GM19372 (cell line): ENCODE measurements around the gene CASR.

Source experiments
- ATAC-seq: cut with Tn5 transposase; IDR thresholded peaks from one replicate; pipeline ENCODE4 v1.9.1; 2021; ENCODE audit warnings: mild to moderate bottlenecking, low read depth, moderate library complexity; ENCODE audit not compliant: unreplicated experiment

Gene CASR

DNA sequence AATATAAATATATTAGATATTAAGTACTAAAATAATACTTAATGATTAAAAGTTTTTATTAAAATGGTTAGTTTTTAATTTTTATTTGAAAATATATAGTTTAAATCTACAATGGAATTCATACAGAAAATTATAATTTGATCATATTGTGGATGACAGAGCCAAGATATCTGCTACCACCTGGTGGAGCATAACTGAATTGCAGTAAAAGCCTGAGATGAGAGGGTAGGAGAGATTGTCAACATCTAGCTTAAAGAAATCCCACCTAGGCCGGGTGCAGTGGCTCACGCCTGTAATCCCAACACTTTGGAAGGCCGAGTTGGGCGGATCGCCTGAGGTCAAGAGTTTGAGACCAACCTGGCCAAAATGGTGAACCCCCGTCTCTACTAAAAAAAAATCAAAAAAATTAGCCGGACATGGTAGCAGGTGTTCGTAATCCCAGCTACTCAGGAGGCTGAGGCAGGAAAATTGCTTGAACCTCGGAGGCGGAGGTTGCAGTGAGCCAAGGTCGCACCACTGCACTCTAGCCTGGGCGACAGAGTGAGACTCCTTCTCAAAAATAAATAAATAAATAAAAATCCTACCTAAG is 116.5 kb downstream of the CASR start:
- no peak for ATAC-seq

DNA sequence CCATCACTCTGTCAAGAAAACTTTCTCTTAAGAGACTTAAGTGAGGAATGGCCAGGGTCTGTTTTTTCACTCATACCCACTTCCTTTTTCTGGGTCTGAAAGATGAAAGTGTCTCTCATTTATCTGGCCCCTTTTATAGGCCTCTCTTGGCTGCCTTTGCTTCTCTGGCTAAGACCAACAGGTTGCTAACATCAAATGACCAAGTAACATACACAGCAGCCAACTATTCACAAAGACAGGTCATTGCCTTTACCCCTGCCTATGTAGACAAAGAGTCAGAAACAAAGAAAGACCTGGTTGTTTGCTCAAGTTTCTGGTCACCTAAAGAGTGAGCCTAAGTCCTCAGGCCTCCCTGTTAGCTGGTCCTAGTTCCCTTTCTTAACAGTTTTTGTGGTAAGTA is 117.6 kb downstream of the CASR start:
- no peak for ATAC-seq

DNA sequence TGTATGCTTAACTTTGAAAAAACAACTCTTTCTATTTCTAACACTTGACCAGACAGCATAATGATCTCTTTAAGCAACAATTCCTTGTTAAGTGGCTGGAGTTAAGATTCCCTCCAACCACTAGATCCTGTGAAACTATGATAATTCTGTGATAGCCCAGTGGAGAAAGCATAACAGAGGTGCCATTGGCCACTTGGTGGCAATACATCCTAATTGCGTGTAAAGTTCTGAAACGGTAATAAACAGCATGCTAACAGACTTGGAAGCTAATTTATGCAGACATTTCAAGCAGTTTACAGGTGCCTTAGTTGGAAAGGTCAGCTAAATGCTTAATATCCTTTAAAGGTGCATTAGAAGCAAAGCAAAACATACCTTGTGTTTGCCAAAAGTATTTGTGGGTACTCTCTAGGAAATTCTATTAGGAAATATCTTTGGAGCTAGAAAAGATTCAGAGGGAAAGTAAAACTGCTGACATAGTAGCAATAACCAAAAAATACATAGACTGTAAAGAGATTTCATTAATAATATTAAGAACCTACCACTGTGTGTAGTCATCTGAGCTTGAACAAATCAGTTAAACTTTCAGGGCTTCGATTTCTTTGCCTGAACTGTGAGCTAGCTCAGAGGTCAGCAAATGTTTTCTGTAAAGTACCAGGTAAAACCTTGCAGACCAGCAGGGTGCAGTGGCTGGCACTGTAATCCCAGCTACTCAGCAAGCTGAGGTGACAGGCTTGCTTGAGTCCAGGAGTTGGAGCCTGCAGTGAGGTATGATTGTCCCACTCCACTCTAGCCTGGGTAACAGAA is 122.6 kb downstream of the CASR start:
- no peak for ATAC-seq

DNA sequence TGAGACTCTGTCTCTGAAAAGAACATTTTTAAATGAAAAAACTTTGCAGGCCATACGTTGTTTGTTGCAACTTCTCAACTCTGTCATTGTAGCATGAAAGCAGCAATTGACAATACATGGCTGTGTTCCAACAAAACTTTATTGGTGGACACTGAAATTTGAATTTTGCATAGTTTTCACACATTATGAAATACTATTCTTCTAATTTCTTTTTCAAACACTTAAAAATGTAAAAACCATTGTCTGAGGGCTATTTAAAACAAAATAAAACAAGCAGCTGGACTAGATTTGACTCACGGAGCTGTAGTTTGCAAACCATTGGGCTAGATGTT is 123.1 kb downstream of the CASR start:
- ATAC-seq: no peak

DNA sequence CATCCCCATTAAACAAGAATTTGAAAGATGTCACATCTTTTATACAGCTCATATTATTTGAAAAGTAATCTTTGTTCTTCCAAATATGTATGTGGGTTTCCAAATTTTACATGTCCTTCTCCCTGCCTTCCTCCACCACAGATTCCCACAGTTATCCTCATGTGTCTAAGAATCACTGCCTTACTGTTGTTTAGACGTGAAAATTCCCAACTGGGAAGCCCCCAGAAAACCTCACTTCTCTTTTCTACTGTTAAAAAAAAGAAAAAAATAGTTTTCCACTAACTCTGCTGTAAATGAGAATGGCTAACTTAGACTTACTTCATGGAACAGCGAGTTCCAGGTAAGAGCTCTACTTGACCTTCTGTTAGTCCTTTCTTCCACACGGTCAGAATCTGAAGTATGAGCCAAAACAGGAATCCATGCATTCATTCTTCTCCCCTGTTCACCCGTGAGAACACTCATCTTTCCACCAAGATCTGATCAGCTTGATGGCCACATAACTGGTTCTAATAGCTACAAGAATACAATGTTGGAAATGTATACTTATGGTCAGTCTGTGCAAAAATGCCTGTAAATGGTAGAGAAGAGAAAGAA is 123.7 kb downstream of the CASR start:
- ATAC-seq: no peak

DNA sequence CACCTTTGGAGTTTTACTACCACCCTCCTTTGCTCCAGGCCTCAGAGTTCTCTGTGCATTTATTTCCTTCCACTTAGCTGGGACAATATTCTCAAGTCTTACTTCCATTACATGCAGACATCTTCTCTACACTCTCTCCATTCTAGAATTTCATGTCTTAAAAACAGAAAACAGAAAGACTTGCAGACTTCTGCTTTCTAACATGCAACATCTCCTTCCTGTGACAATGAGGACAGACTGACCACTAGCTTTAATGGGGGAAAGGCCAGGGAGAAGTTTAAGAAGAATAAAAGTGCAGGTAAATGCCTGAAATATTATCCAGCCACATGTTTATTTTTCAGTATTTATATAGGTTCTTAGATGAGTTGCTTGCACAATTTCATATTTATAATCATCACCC is 124.5 kb downstream of the CASR start:
- ATAC-seq: no peak

DNA sequence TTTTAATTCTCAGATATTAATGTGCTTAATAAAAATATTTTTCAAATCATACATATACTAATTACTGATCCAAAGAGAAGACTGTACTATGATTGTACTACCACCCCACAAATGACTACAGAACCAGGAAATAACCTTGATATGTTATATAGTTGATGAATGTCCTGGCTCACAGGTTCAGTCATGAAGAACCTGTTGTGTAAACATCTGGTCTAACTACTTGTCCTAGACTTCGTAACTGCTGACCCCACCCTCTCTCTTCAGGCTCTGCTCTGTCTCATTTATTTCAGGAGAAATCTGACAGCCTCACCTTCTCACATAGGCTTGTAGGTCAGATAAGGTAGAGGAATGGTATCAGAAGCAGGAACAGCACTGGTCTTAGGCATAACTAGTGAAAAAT is 126.9 kb downstream of the CASR start:
- ATAC-seq: no peak

DNA sequence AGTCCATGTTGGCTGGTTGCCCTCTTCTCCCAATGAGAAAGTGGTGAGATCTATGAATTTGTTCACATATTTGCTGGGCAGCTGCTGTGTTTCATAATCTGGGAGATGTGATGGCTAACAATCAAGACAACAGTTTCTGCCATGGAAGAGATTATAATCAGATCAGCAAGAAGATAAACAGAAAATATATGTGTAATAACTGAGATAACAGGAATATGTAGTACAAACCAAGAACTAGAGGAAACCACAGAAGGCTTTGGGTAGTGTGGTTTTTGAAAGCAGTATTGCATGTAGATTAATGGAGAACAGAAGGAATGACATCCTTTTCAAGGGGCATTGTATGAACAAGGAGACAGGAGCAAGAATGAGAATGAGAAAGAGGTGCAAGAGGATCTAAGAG is 129.4 kb downstream of the CASR start:
- ATAC-seq: no peak

DNA sequence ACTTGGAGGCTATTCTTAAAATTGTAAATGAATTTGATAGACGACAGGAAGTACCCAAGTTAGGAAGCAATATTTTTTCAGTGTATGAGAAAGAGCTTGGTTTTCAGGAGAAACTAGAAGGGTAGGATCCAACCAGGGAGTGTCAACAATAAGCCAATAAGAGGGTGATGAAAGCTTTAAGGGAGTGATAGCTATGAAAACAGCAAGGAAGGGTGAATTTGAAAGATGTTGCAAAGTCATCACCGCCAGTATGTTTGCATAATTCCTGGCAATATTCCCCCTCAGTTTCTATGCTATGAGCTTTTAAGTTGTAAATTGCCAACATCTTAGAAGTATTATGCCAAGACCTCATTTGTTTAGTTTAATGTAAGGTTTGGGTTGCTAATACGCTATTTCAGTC is 129.8 kb downstream of the CASR start:
- no peak for ATAC-seq

DNA sequence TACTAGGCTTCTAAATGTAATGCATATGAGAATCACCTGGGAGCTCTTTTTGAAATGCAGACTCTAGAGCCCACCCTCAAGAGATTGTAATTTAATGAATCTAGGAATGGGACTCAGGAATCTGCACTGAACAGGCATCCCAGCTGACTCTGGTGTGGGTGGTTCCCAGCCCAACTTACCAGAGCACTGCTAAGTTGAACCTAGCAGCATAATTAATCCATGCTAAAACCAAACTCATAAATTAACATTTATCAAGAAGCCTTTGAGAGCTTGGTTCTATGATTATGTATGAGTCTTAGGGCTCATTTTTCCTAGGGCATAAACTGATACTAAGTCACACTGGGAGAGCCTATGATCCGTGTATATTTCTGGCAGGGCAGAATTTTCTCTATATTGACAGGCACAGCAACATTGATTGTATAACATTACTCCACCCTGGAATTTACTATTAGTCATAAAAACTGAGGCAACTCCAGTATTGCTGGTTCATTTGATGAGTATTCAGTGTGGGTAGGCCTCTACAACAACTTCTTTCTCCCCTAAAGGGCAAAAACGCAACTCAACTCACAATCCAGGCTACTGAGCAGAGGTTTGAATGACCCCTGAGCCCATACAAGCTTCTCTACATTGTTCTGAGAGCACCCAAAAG is 130.9 kb downstream of the CASR start:
- no peak for ATAC-seq

DNA sequence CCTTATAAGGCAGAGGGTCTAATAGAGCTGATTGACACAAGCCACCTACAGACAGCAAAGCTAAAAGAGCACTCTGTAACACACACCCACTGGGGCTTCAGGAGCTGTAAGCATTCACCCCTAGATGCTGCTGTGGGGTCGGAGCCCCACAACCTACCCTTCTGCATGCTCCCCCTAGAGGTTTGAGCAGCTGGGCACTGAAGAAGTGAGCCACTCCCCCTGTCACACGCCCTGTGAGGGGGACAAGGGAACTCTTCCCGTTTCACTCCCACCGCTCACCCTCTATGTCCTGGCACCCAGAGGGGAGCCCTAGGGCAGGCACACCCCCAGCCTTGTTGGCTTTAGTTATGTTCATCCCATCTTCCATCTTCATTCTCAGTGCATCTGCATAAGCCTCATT is 132.2 kb downstream of the CASR start:
- ATAC-seq: no peak

DNA sequence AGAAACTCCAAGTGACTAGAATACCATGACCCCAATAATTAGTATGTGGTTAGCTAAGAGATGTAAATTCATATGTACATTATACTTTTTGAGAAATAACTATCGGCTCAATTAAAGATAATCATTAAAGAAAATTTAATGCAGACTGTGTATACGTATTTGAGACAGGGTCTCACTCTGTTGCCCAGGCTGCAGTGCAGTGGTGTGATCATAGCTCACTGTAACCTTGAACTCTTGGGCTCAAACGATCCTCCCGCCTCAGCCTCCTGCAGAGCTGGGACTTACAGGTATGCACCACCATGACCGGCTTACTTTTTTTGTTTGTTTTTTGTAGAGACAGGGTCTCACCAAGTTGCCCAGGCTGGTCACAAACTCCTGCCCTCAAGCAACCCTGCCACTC is 132.9 kb downstream of the CASR start:
- ATAC-seq: no peak

DNA sequence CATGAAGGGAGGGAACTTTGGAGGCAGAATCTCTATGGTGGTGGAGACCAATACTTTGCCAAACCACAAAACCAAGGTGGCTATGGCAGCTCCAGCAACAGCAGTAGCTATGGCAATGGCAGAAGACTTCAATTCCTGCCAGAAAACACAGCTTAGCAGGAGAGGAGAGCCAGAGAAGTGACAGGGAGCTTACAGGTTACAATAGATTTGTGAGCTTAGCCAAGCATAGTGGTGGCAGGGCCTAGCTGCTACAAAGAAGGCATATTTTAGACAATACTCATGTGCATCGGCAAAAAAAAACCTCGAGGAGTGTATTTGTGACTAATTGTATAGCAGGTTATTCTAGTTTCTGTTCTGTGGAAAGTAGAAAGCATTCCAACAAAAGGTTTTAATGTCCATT is 135.2 kb downstream of the CASR start:
- no peak for ATAC-seq

DNA sequence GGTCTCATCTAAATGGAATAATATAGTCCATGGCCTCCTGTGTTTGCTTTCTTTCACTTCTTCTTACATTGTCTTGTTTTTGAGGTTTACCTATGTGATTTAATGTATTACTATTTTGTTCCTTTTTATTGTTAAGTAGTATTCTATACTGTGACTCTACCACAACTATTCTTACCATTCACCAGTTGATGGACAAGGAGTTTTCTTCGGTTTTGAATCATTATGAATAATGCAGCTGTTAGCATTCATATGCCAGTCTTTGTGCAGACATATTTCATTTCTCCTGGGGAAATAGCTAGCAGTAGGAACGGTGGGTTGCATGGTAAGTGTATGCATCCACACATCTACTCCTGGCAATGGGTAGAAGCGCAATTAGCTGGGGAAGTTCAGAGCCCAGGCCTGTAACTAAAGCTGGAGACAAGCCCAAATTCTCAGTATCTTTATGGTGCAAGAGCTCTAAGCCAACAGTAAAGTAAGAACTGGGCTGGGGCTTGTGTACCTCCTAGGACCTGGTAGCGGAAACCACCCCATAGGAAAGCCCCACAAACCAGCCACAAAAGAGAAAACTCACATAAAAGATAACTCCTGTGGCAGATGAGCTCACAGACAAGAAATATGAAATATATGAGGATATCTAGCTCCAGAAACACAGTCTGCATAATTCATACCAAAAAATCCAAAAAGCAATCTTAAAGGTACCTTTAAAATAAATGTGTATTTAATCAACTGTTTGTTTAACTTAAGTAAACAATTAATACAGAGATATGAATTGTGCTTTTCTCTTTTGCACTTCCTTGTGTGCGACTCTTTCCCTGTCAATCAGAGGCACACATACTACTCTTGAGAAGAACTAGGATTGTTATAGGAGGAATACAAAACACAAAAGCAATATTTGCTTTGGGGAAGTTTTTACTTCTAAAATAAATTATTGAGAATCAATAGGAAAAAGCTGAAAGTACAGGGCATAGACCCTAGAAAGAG is 138.9 kb downstream of the CASR start:
- no peak for ATAC-seq

DNA sequence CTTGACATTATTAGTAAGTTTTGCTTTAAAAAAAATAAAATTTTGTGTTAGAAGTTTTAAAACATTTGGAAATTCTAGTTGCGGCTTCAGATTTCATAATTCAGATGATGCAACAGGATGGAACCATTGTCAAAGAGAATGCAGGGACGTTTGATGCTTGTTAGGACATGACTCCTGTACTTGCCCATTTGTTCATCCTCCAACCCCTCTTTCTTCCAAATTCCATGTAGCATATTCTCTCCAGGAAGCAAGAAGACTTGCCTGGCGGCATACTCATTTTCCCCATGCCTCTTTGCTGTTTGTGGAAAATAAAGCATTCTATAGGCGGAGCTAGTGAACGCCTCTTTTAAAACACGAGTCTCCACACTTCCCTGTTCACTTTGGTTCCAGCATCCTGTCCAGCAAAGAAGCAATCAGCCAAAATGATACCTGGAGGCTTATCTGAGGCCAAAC is 141.4 kb downstream of the CASR start, which contains the start of gene CSTA:
Gene CSTA (plus strand): TSS at position 378 of the 453 bp plus-strand sequence. CDS start 45 bp downstream, at position 423.
- ATAC-seq: no peak

DNA sequence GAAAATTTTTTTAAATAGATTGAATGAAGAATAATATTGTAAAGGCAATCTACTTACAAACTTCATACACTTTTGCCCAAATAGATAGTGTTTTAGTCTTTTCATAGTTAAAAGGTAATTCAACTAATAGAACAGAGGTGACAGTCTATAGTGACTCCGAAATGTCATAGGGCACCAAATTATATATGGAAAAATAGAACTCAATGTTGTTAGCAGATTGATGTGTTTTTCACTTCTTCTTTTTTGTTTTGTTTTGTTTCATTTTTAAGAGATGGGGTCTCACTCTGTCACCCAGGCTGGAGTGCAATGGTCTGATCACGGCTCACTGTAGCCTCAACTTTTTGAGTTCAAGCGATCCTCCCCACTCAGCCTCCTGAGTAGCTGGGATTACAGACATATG is 142.3 kb downstream of the CASR start:
- no peak for ATAC-seq

DNA sequence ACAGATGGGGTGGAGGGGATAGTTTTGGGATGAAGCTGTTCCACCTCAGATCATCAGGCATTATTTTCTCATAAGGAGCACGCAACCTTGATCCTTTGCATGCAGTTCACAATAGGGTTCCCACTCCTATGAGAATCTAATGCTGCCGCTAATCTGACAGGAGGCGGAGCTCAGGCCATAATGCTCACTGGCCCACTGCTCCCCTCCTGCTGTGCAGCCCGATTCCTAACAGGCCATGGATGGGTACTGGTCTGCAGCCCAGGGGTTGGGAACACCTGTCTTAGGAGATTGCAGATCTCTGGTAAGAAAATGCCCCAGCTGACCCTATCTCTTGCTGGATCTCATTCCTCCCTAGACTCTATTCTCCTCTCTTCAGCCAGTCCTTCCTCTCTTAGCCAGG is 148.4 kb downstream of the CASR start:
- no peak for ATAC-seq

DNA sequence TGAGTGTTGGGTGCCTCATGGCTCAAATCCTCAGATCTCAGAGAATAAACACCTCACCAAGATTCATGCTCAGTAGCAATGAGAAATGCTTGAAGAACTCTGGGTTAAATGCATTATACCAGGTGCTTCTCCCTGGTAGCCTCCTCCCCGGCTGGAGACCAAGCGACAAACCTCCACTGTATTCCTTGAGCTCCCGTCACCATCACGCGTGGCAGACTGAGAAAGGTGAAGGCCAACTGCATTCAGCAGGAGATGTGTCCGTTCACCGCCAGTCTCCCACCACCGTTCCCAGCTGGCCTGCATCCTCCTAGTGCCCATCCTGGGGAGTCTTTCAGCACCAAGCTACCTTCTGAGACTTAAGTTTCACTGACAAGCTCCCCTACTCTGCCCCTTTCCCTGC is 149.1 kb downstream of the CASR start:
- ATAC-seq: no peak
